Measurements from ENCODE around the gene GRIA4.
A peak's percentile ranks its signal among the peaks of the same experiment; 100 is the strongest.

The GRIA4 gene

DNA sequence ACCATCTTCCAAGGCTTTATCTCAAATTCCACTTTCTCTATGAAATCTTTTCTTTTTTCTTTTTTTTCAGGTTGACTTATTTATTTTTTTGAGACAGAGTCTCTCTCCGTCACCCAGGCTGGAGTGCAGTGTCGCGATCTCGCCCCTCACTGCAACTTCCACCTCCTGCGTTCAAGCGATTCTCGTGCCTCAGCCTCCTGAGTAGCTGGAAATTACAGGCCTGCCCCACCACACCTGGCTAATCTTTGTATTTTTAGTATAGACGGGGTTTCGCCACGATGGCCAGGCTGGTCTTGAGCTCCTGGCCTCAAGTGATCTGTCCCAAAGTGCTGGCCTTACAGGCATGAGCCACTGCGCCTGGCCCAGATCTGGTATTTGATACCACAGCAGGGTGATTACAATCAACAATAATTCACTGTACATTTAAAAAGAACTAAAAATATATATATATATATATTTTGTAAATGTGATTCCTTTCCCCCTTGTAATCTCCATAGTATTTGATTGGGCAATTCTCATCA, 290.7 kb downstream of the GRIA4 start:
- H3K27ac ChIP-seq, result no peak overlapping the region
- no peak for DNase-seq (ENCODE audit: low read depth, low spot score)

- no peak overlapping the region for H3K27ac ChIP-seq
- no peak for DNase-seq (ENCODE audit: low read depth, low spot score)
These were observed 293.2 kb downstream of the GRIA4 start for GRCh38 chr11:105903113-105903512.

GRCh38 chr11:105906517-105906916, 296.6 kb downstream of the GRIA4 start:
- H3K27ac ChIP-seq, result no peak overlapping the region
- DNase-seq (ENCODE audit: low read depth, low spot score), result no peak

DNA sequence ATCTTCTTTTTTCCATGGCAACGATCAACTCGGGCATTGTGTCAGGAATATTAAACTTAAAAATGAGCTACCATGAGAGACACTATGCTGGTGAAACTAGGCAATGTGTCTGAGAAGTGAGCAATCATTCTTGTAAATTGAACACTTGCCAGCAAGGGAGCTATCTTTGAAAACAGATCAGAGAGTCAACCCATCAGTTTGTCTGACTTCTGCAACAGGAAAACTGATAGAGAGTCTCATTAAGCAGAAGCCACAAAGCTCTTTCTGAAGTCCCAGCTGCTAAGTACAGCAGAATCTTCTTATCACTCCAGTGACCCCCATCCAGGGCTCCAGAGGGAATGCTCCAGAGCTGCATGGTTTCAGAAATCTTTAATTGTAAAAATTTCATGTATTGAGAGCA, 297.4 kb downstream of the GRIA4 start:
- no peak for DNase-seq (ENCODE audit: low read depth, low spot score)
- no peak overlapping the region for H3K27ac ChIP-seq

DNA sequence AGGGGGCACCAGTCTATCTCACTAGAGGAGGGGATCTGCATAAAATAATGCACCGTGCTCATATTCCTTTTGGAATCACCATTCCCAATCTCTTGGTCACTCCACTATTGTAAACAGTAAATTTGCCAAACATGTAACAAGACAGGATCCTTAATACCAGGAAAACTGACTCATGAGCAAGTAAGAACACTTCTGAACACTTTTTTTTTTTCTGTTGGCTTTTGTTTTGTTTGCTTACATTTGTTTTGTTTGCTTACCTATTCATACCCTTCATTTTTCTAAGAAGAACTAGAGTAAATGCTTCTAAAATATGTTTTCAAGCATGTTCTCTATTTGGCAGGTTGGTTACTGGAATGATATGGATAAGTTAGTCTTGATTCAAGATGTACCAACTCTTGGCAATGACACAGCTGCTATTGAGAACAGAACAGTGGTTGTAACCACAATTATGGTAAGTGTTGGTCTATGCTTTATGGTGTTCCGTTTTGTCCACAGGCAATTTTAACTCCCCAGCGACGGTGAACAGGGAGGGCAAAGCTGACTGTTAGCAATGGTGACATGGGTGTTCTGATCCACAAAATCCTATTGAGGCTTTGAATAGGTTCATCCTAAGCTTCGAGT, 300.3 kb downstream of the GRIA4 start:
- peak; percentile 44 for DNase-seq (ENCODE audit: low read depth, low spot score)

GRCh38 chr11:105911454-105911853, 301.6 kb downstream of the GRIA4 start:
- no peak overlapping the region for H3K27ac ChIP-seq
- no peak for DNase-seq (ENCODE audit: low read depth, low spot score)

More for the DNA sequence above, 300.3 kb downstream of the GRIA4 start:
- peak overlapping the region; percentile 31 for H3K27ac ChIP-seq

DNA sequence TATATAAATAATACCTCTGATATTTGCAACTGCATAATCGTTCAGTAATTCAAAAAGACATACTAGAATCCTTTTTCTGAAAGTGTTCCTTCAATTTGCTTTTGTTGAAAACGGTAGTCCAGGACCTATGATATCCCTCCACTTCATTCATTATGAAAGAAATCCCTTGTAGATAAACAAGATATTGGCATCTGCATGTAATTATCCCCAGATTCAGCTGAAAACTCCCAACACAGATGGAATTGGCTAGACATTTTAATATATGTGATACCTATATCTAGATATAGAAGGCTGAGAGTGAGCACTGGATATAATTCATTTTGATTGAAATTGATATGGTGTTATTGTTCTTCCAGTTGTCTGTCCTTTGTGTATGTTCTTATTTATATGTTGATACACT, 302.8 kb downstream of the GRIA4 start:
- no peak for DNase-seq (ENCODE audit: low read depth, low spot score)
- H3K27ac ChIP-seq, result no peak overlapping the region

- no peak overlapping the region for H3K27ac ChIP-seq
- DNase-seq (ENCODE audit: low read depth, low spot score), result no peak
These were observed 305.1 kb downstream of the GRIA4 start for GRCh38 chr11:105915021-105915420.

DNA sequence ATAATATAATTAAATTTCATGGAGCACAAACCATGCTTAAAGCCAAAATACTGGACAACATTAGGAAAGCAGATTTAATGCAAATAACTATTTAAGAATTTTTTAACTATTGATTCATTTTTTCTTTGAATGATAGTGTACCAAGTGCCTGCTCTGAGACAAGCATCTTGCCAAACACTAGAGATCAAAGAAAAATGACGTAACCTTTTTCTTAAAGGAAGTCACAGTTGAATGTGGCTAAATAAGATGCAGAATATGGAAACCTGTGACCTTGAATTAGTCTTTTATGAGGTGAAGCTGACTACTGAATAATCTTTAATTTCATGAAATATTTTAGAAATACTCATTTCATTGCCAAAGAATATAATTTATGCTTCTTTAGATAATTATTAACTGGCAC, 308.2 kb downstream of the GRIA4 start:
- H3K27ac ChIP-seq, result no peak overlapping the region
- DNase-seq (ENCODE audit: low read depth, low spot score), result no peak

DNA sequence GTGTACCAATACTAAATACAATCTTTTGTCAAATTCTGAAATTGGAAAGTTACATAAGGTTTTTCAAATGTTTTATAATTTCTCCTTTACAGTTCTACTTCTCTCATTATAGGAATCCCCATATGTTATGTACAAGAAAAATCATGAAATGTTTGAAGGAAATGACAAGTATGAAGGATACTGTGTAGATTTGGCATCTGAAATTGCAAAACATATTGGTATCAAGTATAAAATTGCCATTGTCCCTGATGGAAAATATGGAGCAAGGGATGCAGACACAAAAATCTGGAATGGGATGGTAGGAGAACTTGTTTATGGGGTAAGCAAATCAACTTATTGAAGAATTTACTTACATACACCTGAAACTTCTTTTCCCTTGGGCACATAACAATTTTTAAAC, 308.7 kb downstream of the GRIA4 start:
- H3K27ac ChIP-seq, result no peak overlapping the region
- DNase-seq (ENCODE audit: low read depth, low spot score), result no peak

DNA sequence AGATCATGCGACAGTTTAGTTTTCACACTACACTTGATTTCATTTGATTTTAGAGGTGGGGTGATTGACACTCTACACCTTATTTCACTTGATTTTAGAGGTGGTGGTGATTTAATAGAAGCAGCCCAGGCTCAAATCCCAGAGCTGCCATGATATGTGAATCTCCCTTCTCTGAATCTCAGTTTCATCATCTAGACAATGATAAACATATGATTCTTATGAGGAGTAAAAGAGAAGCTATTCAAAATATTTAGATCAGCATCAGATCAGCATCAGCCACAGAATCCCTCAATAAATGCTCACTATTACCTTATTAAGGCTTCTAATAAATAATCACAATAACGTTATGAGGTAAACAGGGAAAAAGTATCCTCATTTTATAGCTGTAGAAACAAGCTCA, 313.4 kb downstream of the GRIA4 start:
- H3K27ac ChIP-seq, result no peak overlapping the region
- DNase-seq (ENCODE audit: low read depth, low spot score), result no peak

DNA sequence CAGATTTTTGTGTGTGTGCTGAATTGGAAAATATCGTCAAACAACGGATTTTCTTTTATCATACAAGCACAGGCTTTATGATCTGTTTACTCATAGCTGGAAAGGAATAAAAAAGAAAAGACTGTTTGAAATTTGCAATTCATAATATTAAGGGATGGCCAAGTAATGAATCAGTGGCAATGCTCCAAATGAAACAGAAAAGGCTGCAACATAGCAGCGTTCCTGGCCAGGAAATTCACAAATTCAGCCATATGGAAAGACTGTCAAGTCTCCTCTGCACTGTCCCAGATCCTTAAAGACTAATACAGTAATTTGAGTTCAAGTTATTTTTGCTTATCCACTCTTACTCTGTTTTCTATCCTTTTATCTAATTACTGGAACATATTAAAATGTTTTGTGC, 313.9 kb downstream of the GRIA4 start:
- DNase-seq (ENCODE audit: low read depth, low spot score), result no peak
- H3K27ac ChIP-seq, result no peak overlapping the region

- no peak for DNase-seq (ENCODE audit: low read depth, low spot score)
- no peak overlapping the region for H3K27ac ChIP-seq
These were observed 319.4 kb downstream of the GRIA4 start for GRCh38 chr11:105929084-105929955.

GRCh38 chr11:105933695-105934094, 323.8 kb downstream of the GRIA4 start:
- no peak overlapping the region for H3K27ac ChIP-seq
- DNase-seq (ENCODE audit: low read depth, low spot score), result no peak

DNA sequence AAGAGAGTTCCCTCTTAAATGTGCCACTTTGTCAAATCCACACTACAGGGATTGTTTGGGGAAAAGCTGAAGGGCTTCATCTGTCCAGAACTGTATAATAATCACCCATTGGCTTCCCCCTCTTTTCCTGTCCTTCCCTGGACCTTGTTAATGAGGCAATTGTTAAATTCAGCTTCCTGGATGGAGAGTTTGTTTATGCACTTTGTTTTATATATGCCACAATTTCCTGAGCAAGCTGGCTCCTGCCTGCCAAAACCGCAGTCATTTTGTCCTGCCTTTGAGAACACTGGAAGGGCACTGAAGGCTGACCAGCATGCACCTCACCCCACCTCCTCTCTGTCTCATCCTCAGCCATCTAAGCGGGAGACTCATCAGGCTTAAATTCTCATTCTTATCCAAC, 325.9 kb downstream of the GRIA4 start:
- peak overlapping the region; percentile 36 for H3K27ac ChIP-seq
- DNase-seq (ENCODE audit: low read depth, low spot score), result peak; percentile 52

DNA sequence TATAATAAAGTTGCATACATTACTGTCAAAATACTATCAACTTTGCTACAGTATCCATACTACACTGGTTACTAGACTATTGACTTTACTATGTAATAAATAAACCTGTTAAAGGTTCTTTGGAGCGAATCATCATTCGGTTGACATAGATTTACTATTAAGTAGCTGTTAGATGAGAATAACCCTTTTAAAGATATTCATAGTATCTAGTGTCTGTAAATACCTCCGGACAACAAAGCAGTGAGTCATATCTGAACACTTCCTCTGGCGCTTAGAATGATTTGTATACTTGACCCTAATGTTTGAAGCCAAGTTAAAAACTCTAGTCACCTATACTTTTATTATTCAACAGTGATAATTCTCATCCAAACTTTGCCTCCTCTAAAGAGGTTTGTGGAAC, 327.5 kb downstream of the GRIA4 start:
- DNase-seq (ENCODE audit: low read depth, low spot score), result peak; percentile 12
- H3K27ac ChIP-seq, result peak overlapping the region; percentile 5

DNA sequence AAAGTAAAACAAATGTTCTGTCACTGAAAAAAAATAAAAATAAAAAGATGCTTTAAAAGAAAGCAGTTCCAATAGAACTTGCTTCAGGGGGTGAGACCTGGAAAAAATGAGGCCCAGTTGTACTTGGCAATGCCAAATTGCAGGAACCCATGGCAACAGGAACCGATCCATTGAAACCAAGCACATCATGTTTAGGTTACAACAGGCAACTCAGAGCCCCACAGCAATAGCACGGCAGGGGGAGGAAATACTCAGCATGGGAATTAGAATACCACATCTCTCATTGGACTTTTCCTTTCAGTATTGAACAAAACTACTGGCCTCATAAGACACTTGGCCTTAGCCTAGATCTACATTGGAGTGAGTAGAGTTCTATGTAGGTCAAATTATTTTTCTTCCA, 327.9 kb downstream of the GRIA4 start:
- peak overlapping the region; percentile 5 for H3K27ac ChIP-seq
- no peak for DNase-seq (ENCODE audit: low read depth, low spot score)

GRCh38 chr11:105942921-105943320, 333.0 kb downstream of the GRIA4 start:
- DNase-seq (ENCODE audit: low read depth, low spot score), result no peak
- H3K27ac ChIP-seq, result no peak overlapping the region

- no peak overlapping the region for H3K27ac ChIP-seq
- no peak for DNase-seq (ENCODE audit: low read depth, low spot score)
These were observed 339.2 kb downstream of the GRIA4 start for GRCh38 chr11:105948918-105949590.

GRCh38 chr11:105953886-105954285, 344.0 kb downstream of the GRIA4 start:
- no peak for DNase-seq (ENCODE audit: low read depth, low spot score)
- H3K27ac ChIP-seq, result no peak overlapping the region

All from epithelial cell of prostate (primary cell).